A549 (cell line): ENCODE data around the gene TNNI3K. TPM values are rescaled to one million over a fixed set of nuclear protein-coding genes. Genes with fewer than 3 reads are reported as not detected.

Experiments used
- ATAC-seq, 2 experiments: fragments of 200-7000 bp in 1 of 2; fragments of >200 bp in 1 of 2; cut with Nextera tagmentation in 1 of 2; cut with Tn5 transposase in 1 of 2; 3 replicates each; pipeline versions ENCODE4 v1.8.0 to v1.9.1; 2018 to 2020; ENCODE audit warnings: mild to moderate bottlenecking in 1 of 2, moderate library complexity in 1 of 2
- CTCF ChIA-PET: fragments of 300-600 bp; sonication (Branson Sonifier 250); formaldehyde crosslinking; extraction: SDS; loops from one replicate; lab custom pipeline; 2021; ENCODE audit warnings: antibody characterized with exemption, inconsistent platforms; lab: Yijun Ruan, JAX
- POLR2A ChIA-PET: fragments of 350-600 bp; formaldehyde crosslinking; extraction: SDS; loops from one replicate; lab custom pipeline; 2021; ENCODE audit warnings: antibody characterized with exemption, inconsistent platforms; lab: Yijun Ruan, JAX
- DNase-seq, 2 experiments: peaks; one replicate each; pipeline versions ENCODE4 v3.0.0 to v3.0.0-alpha.2; 2011 to 2016; ENCODE audit warnings: low read depth in 1 of 2, low spot score in 1 of 2
- FAIRE-seq: peaks from 2 replicates; lab custom pipeline; 2011; peaks lifted over from hg19 to GRCh38; lab: Jason Lieb, UNC
- H3K27ac ChIP-seq, 2 experiments: fragments of >200 bp; sonication (Bioruptor Twin); formaldehyde crosslinking; 3 replicates each; pipeline ENCODE4 v1.5.1; 2016 to 2017
- H3K4me1 ChIP-seq: fragments of >200 bp; sonication (Bioruptor Twin); formaldehyde crosslinking; 3 replicates; pipeline ENCODE4 v1.6.1; 2016
- H3K4me2 ChIP-seq: fragments of >200 bp; sonication (Bioruptor Twin); formaldehyde crosslinking; 3 replicates; pipeline ENCODE4 v1.6.1; 2016
- H3K4me3 ChIP-seq: fragments of >200 bp; sonication (Bioruptor Twin); formaldehyde crosslinking; 3 replicates; pipeline ENCODE4 v1.5.1; 2016
- H3K9me3 ChIP-seq: fragments of >200 bp; sonication (Bioruptor Twin); formaldehyde crosslinking; 3 replicates; pipeline ENCODE4 v1.6.1; 2016
- CBX2 ChIP-seq: fragments of 200-600 bp; sonication (generic); IDR thresholded peaks from 2 replicates; pipeline ENCODE4 v1.6.1; 2016; ENCODE audit warnings: low read depth, mild to moderate bottlenecking, borderline replicate concordance
- CBX8 ChIP-seq: fragments of 200-600 bp; sonication (generic); IDR thresholded peaks from 2 replicates; pipeline ENCODE4 v1.6.1; 2016
- CHD4 ChIP-seq: fragments of 200-600 bp; sonication (generic); IDR thresholded peaks from 2 replicates; pipeline ENCODE4 v1.6.1; 2016; ENCODE audit warnings: antibody characterized with exemption, mild to moderate bottlenecking, borderline replicate concordance
- FOXS1 ChIP-seq: fragments of 250-450 bp; sonication (Bioruptor Pico); IDR thresholded peaks from 2 replicates; pipeline ENCODE4 v1.5.0; 2020; ENCODE audit warnings: mild to moderate bottlenecking, moderate library complexity
- HMGXB4 ChIP-seq: fragments of 250-450 bp; sonication (Bioruptor Pico); IDR thresholded peaks from 2 replicates; pipeline ENCODE4 v1.5.0; 2021; ENCODE audit warnings: mild to moderate bottlenecking, moderate library complexity, borderline replicate concordance
- HOXB5 ChIP-seq: fragments of 250-450 bp; sonication (Bioruptor Pico); IDR thresholded peaks from 2 replicates; pipeline ENCODE4 v1.5.0; 2020; ENCODE audit warnings: mild to moderate bottlenecking, moderate library complexity
- JUN ChIP-seq, 2 experiments: fragments of >200 bp; sonication (Bioruptor Twin); formaldehyde crosslinking; IDR thresholded peaks; 2 replicates in 1 of 2; 3 replicates in 1 of 2; pipeline ENCODE4 v1.6.1; 2016 to 2017
- KDM1A ChIP-seq: fragments of 200-600 bp; sonication (generic); IDR thresholded peaks from 2 replicates; pipeline ENCODE4 v1.6.1; 2016; ENCODE audit warnings: low read depth, mild to moderate bottlenecking
- KDM5A ChIP-seq: fragments of 200-600 bp; sonication (generic); IDR thresholded peaks from 2 replicates; pipeline ENCODE4 v1.6.1; 2016; ENCODE audit warnings: antibody characterized with exemption, mild to moderate bottlenecking
- MAZ ChIP-seq: fragments of 150-350 bp; IDR thresholded peaks from 2 replicates; pipeline ENCODE4 v1.6.1; 2014; ENCODE audit warnings: antibody characterized with exemption, low read depth, low read length, borderline replicate concordance
- PBX3 ChIP-seq: IDR thresholded peaks from 2 replicates; pipeline ENCODE4 v1.6.1; 2012
- PHF8 ChIP-seq: fragments of 200-600 bp; sonication (generic); IDR thresholded peaks from 2 replicates; pipeline ENCODE4 v1.6.1; 2016; ENCODE audit warnings: low read depth, mild to moderate bottlenecking, antibody characterized with exemption, moderate library complexity, borderline replicate concordance
- RAD21 ChIP-seq, 2 experiments: fragments of >200 bp in 1 of 2; sonication (Bioruptor Twin) in 1 of 2; formaldehyde crosslinking in 1 of 2; IDR thresholded peaks in 1 of 2; conservative IDR thresholded peaks in 1 of 2; 2 replicates in 1 of 2; 3 replicates in 1 of 2; pipeline ENCODE4 v1.6.1; 2012 to 2018; ENCODE audit warnings: inconsistent platforms in 1 of 2
- RFX5 ChIP-seq: fragments of 450-650 bp; IDR thresholded peaks from 2 replicates; pipeline ENCODE4 v1.7.1; 2014; ENCODE audit warnings: antibody characterized with exemption, mild to moderate bottlenecking, moderate library complexity
- SMC3 ChIP-seq: fragments of >200 bp; sonication (Bioruptor Twin); formaldehyde crosslinking; IDR thresholded peaks from 3 replicates; pipeline ENCODE4 v1.6.1; 2018; ENCODE audit warnings: inconsistent platforms
- TFCP2L1 ChIP-seq: fragments of 250-450 bp; sonication (Bioruptor Pico); IDR thresholded peaks from 2 replicates; pipeline ENCODE4 v1.5.0; 2021; ENCODE audit warnings: mild to moderate bottlenecking
- ZFP36 ChIP-seq: fragments of 450-650 bp; IDR thresholded peaks from 2 replicates; pipeline ENCODE4 v1.6.1; 2014; ENCODE audit warnings: borderline replicate concordance; ENCODE audit not compliant: partially characterized antibody
- ZSCAN20 ChIP-seq: fragments of 250-450 bp; sonication (Bioruptor Pico); IDR thresholded peaks from 2 replicates; pipeline ENCODE4 v1.8.0; 2022; ENCODE audit warnings: mild to moderate bottlenecking, moderate library complexity
- WGBS: methylation state at CpG from one replicate; pipeline ENCODE4 v1.1.6; 2017; ENCODE audit errors: missing lambda C conversion rate; 5-methylcytosine and 5-hydroxymethylcytosine counted together
- polyA plus RNA-seq, 4 experiments: library from polyadenylated mRNA; depleted of rRNA in 3 of 4; stranded (reverse); fragments of >200 nt; fragmentation: RNase III in 1 of 4; extraction: RNeasy Plus Mini Kit Qiagen cat#74134 plus additional on column Dnase treatment in 1 of 4; gene quantifications; 2 replicates in 3 of 4; 3 replicates in 1 of 4; pipeline ENCODE4 v1.2.3, GENCODE V29; 2011 to 2017
- TF ChIP-seq, protein P1 (sequence below): fragments of 450-650 bp; IDR thresholded peaks from 2 replicates; pipeline ENCODE4 v1.6.1; 2014; ENCODE audit warnings: antibody characterized with exemption
- TF ChIP-seq, protein P2 (sequence below): IDR thresholded peaks from 2 replicates; pipeline ENCODE4 v1.6.1; 2012; ENCODE audit warnings: low read depth, borderline replicate concordance
- TF ChIP-seq, protein P3 (sequence below): fragments of 200-600 bp; sonication (generic); IDR thresholded peaks from 2 replicates; pipeline ENCODE4 v1.6.1; 2016; ENCODE audit warnings: antibody characterized with exemption, mild to moderate bottlenecking, moderate library complexity

Gene TNNI3K
- polyA plus RNA-seq, 2 of the 4 experiments (the other 2 are of a cell fraction) = 0.67 TPM; not detected in 1

GRCh38 chr1:74357756-74358155 lies 122.6 kb downstream of the TNNI3K start (continued):
- no peak for TF ChIP-seq PBX3
- TF ChIP-seq FOXS1 (CRISPR knock-in tag) = no peak
- TF ChIP-seq MAZ = no peak

DNA sequence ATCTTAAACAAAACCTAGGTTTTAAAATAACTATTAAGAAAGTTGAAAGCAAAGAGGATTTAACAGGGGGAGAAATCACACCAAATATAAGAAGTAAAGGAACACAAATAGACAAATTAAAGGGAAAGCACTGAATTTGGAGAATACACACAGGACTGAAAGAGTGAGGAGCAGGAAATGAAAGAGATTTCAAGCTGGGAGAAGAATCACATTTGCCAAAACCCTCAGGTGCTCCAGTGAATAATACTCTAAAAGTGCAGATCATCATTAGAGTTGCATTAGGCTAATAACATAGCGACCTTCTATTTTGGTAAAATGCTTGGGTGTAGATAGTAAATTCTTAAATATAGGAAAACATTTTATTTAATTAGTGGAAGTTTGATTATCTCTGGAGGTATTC lies 127.5 kb downstream of the TNNI3K start:
- WGBS = 65% methylated on average over 1 of the region's 1 CpG
- no peak for TF ChIP-seq RAD21 (conservative IDR thresholded peaks at IDR 0.05 in 1 of 2, IDR thresholded peaks at IDR 0.05 in 1 of 2)
- TF ChIP-seq PHF8 = no peak
- no peak for TF ChIP-seq KDM5A
- no peak for TF ChIP-seq HOXB5
- TF ChIP-seq, protein P1, sequence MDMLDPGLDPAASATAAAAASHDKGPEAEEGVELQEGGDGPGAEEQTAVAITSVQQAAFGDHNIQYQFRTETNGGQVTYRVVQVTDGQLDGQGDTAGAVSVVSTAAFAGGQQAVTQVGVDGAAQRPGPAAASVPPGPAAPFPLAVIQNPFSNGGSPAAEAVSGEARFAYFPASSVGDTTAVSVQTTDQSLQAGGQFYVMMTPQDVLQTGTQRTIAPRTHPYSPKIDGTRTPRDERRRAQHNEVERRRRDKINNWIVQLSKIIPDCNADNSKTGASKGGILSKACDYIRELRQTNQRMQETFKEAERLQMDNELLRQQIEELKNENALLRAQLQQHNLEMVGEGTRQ = no peak
- no peak for TF ChIP-seq RFX5
- TF ChIP-seq JUN (IDR thresholded peaks at IDR 0.05) = no peak
- TF ChIP-seq SMC3 = no peak
- no peak for TF ChIP-seq CBX8
- no peak for TF ChIP-seq ZSCAN20 (CRISPR knock-in tag)
- TF ChIP-seq, all 56 proteins: peak for 0

GRCh38 chr1:74363220-74363619 lies 128.0 kb downstream of the TNNI3K start:
- TF ChIP-seq RAD21 (conservative IDR thresholded peaks at IDR 0.05 in 1 of 2, IDR thresholded peaks at IDR 0.05 in 1 of 2) = no peak
- no peak for ATAC-seq
- no peaks in the 10 kb centered on the region for H3K4me1 ChIP-seq
- no peak overlapping the region for H3K4me2 ChIP-seq
- CTCF ChIA-PET = no interaction called here
- H3K9me3 ChIP-seq = no peaks in the 10 kb centered on the region
- no peak for DNase-seq
- POLR2A ChIA-PET = no interaction called here
- no peak overlapping the region for H3K27ac ChIP-seq
- no peak overlapping the region for H3K4me3 ChIP-seq
- no peak for FAIRE-seq
- 43% methylated on average over 2 of the region's 2 CpGs for WGBS

More for the DNA sequence above, 127.5 kb downstream of the TNNI3K start:
- Histone ChIP-seq H3K4me2 (no peak overlapping the region), H3K27ac (no peak overlapping the region), H3K4me1 (no peaks in the 10 kb centered on the region; the same call in 2 of the 3 replicates), H3K9me3 (no peaks in the 10 kb centered on the region), H3K4me3 (no peak overlapping the region)
- FAIRE-seq (no peak), DNase-seq (no peak), ATAC-seq (no peak)
- CTCF ChIA-PET = no interaction called here
- POLR2A ChIA-PET = no interaction called here

- 88% methylated on average over 1 of the region's 1 CpG for WGBS
- H3K9me3 ChIP-seq = no peaks in the 10 kb centered on the region
- H3K4me1 ChIP-seq = no peaks in the 10 kb centered on the region
- H3K27ac ChIP-seq = no peak overlapping the region
- FAIRE-seq (no peak), ATAC-seq (no peak), DNase-seq (no peak)
- no peak overlapping the region for H3K4me2 ChIP-seq
- no peak overlapping the region for H3K4me3 ChIP-seq
- ChIA-PET POLR2A (no interaction called here), CTCF (no interaction called here)
- TF ChIP-seq HMGXB4 (CRISPR knock-in tag) (no peak), TFCP2L1 (CRISPR knock-in tag) (no peak), JUN (IDR thresholded peaks at IDR 0.05) (no peak), ZFP36 (no peak), CHD4 (no peak), KDM1A (no peak), CBX2 (no peak)
- TF ChIP-seq, protein P2, sequence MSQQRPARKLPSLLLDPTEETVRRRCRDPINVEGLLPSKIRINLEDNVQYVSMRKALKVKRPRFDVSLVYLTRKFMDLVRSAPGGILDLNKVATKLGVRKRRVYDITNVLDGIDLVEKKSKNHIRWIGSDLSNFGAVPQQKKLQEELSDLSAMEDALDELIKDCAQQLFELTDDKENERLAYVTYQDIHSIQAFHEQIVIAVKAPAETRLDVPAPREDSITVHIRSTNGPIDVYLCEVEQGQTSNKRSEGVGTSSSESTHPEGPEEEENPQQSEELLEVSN = no peak
- TF ChIP-seq, protein P3, sequence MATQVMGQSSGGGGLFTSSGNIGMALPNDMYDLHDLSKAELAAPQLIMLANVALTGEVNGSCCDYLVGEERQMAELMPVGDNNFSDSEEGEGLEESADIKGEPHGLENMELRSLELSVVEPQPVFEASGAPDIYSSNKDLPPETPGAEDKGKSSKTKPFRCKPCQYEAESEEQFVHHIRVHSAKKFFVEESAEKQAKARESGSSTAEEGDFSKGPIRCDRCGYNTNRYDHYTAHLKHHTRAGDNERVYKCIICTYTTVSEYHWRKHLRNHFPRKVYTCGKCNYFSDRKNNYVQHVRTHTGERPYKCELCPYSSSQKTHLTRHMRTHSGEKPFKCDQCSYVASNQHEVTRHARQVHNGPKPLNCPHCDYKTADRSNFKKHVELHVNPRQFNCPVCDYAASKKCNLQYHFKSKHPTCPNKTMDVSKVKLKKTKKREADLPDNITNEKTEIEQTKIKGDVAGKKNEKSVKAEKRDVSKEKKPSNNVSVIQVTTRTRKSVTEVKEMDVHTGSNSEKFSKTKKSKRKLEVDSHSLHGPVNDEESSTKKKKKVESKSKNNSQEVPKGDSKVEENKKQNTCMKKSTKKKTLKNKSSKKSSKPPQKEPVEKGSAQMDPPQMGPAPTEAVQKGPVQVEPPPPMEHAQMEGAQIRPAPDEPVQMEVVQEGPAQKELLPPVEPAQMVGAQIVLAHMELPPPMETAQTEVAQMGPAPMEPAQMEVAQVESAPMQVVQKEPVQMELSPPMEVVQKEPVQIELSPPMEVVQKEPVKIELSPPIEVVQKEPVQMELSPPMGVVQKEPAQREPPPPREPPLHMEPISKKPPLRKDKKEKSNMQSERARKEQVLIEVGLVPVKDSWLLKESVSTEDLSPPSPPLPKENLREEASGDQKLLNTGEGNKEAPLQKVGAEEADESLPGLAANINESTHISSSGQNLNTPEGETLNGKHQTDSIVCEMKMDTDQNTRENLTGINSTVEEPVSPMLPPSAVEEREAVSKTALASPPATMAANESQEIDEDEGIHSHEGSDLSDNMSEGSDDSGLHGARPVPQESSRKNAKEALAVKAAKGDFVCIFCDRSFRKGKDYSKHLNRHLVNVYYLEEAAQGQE = no peak
These were observed 132.1 kb downstream of the TNNI3K start for GRCh38 chr1:74367175-74367813.
